ENCODE results near the gene CPNE2. TPM values are rescaled to one million over a fixed set of nuclear protein-coding genes. Genes with fewer than 3 reads are reported as not detected.

CPNE2 gene
- total and polyA plus RNA-seq, 2 of the 8 experiments (the other 6 are each of a cell fraction or from before 2014, with no cell fraction given) = 10.6 to 39.5 TPM

GRCh38 chr16:57069635-57070370, 22.6 kb upstream of the CPNE2 start:
- 0 out of 2 replicates have a peak overlapping the region, but pooled peaks have one; percentile 24 for H2BK5ac ChIP-seq (ENCODE audit: low read depth, low read length)
- no peak overlapping the region for H2AK5ac ChIP-seq (ENCODE audit: low read depth, low read length)
- 82% methylated on average over 8 of the region's 8 CpGs; no CpG with 5 or more reads in 1 of the 2 experiments for WGBS, 2 experiments (ENCODE audit: extremely low coverage in 1 of 2, insufficient coverage in 1 of 2, insufficient read length in 1 of 2, insufficient replicate concordance in 2 of 2, low coverage in 1 of 2, low lambda C conversion rate in 2 of 2, missing lambda C conversion rate in 1 of 2)
- no peak overlapping the region for H3K4me3 ChIP-seq (ENCODE audit: extremely low read depth in 1 of 4, insufficient read depth in 2 of 4, low read depth in 3 of 4, low read length in 4 of 4)
- H3K9ac ChIP-seq (replicated peaks in 1 of 4; ENCODE audit: extremely low read depth in 1 of 4, low read depth in 3 of 4, low read length in 3 of 4) = no peak overlapping the region
- H2BK15ac ChIP-seq (ENCODE audit: low read length) = no peak overlapping the region
- H3K27me3 ChIP-seq (replicated peaks in 1 of 4; ENCODE audit: control insufficient read depth in 3 of 4, extremely low read depth in 1 of 4, insufficient read depth in 3 of 4, low read length in 3 of 4) = no peaks in the 10 kb centered on the region
- H3K14ac ChIP-seq (ENCODE audit: insufficient read length) = no peak overlapping the region
- ChIA-PET CTCF (ENCODE audit: partially characterized antibody) (interaction anchor here (0.7 to 1.4 kb wide), 6 partner anchors 9 to 60 kb away, joined by 3 to 6 read pairs (median 3); partner anchors contain the start of gene CPNE2), POLR2A (ENCODE audit: partially characterized antibody) (interaction anchor here (1.1 kb wide), 1 partner anchor 8 kb away, joined by 3 read pairs; no protein-coding TSS in a partner anchor)
- H3K9me3 ChIP-seq (ENCODE audit: insufficient read depth in 2 of 2, low read depth in 1 of 2, low read length in 1 of 2) = no peaks in the 10 kb centered on the region
- H3K56ac ChIP-seq (replicated peaks; ENCODE audit: insufficient read length, low read depth, low read length) = no peak overlapping the region
- peaks cover 0 to 3% (median 0%) of the 10 kb centered on the region in 4 experiments; a peak in 1 of 7 replicates for H3K4me1 ChIP-seq (replicated peaks in 1 of 4; ENCODE audit: control insufficient read depth in 3 of 4, insufficient read depth in 4 of 4, low read length in 3 of 4)
- no peaks in the 10 kb centered on the region for H4K20me1 ChIP-seq (replicated peaks in 1 of 2; ENCODE audit: control insufficient read depth in 1 of 2, insufficient read depth in 2 of 2, low read length in 2 of 2)
- peaks cover 16% of the 10 kb centered on the region; the same call in 1 of the 2 replicates for H3K23me2 ChIP-seq (ENCODE audit: low read depth, low read length)
- no peak overlapping the region for H3K4ac ChIP-seq (replicated peaks; ENCODE audit: insufficient read length, low read depth, low read length)
- peak overlapping the region; percentile 29; the same call in 1 of the 2 replicates for H4K8ac ChIP-seq (ENCODE audit: extremely low read depth, insufficient read depth, low read length)
- H3K79me2 ChIP-seq (ENCODE audit: control insufficient read depth in 1 of 2, insufficient read depth in 2 of 2, low read length in 2 of 2) = no peaks in the 10 kb centered on the region
- no peak overlapping the region for H3K27ac ChIP-seq (ENCODE audit: low read depth, low read length)
- DNase-seq (ENCODE audit: low read depth in 1 of 2, low spot score in 2 of 2) (no peak), FAIRE-seq (no peak)
- no peak overlapping the region for H2BK12ac ChIP-seq (ENCODE audit: low read depth, low read length)
- H3K4me2 ChIP-seq (ENCODE audit: insufficient read depth in 1 of 2, low read depth in 2 of 2, low read length in 2 of 2) = no peak overlapping the region
- no peak overlapping the region for H4K91ac ChIP-seq (replicated peaks; ENCODE audit: insufficient read length, low read length)
- no peak overlapping the region for H2AFZ ChIP-seq (ENCODE audit: low read length)
- no peak overlapping the region for H4K5ac ChIP-seq (ENCODE audit: insufficient read length, low read depth, low read length)
- no peaks in the 10 kb centered on the region for H3K36me3 ChIP-seq (ENCODE audit: control insufficient read depth in 2 of 4, insufficient read depth in 4 of 4, low read length in 3 of 4)
- H2BK120ac ChIP-seq (replicated peaks; ENCODE audit: low read depth, low read length) = no peak overlapping the region
- no peak overlapping the region for H3K23ac ChIP-seq (ENCODE audit: insufficient read length)
- no peak overlapping the region; the same call in 1 of the 2 replicates for H2BK20ac ChIP-seq (ENCODE audit: low read length)
- H3K79me1 ChIP-seq (ENCODE audit: low read depth, low read length) = no peaks in the 10 kb centered on the region
- no peak overlapping the region for H3K18ac ChIP-seq (ENCODE audit: extremely low read depth, low read length)
- no peak for TF ChIP-seq ATF3 (IDR thresholded peaks at IDR 0.05; ENCODE audit: insufficient read depth, low read depth, low read length)
- no peak for TF ChIP-seq BCL11A (IDR thresholded peaks at IDR 0.05; ENCODE audit: low read depth in 2 of 2, low read length in 2 of 2)
- no peak for TF ChIP-seq SP1 (IDR thresholded peaks at IDR 0.05; ENCODE audit: low read depth, low read length)
- no peak for TF ChIP-seq TAF1 (IDR thresholded peaks at IDR 0.05; ENCODE audit: low read depth, low read length)
- no peak for TF ChIP-seq POLR2AphosphoS5 (IDR thresholded peaks at IDR 0.05; ENCODE audit: low read depth, low read length)
- TF ChIP-seq POU5F1 (IDR thresholded peaks at IDR 0.05; ENCODE audit: low read depth, low read length) = no peak
- TF ChIP-seq ZNF274 (IDR thresholded peaks at IDR 0.05; ENCODE audit: borderline replicate concordance, extremely low read depth, low read length) = no peak
- TF ChIP-seq CBX8 (IDR thresholded peaks at IDR 0.05; ENCODE audit: borderline replicate concordance, low read depth, low read length) = no peak
- TF ChIP-seq SIRT6 (IDR thresholded peaks at IDR 0.05; ENCODE audit: low read length) = no peak
- no peak for TF ChIP-seq EZH2 (IDR thresholded peaks at IDR 0.05; ENCODE audit: low read depth, low read length, severe bottlenecking)
- TF ChIP-seq GTF2F1 (IDR thresholded peaks at IDR 0.05; ENCODE audit: borderline replicate concordance, low read depth, low read length) = no peak
- no peak for TF ChIP-seq RNF2 (IDR thresholded peaks at IDR 0.05; ENCODE audit: borderline replicate concordance, low read depth, low read length, missing control alignments, poor library complexity, severe bottlenecking)
